ENCODE results near the gene ABCC11.

The ABCC11 gene

GRCh38 chr16:48279199-48279598 is 31.9 kb upstream of the ABCC11 start:
- Histone ChIP-seq H3K36me3 (ENCODE audit: low read depth) (peaks cover 67% of the 10 kb centered on the region), H3K27ac (ENCODE audit: poor library complexity, severe bottlenecking) (no peak overlapping the region), H3K4me1 (ENCODE audit: insufficient read depth, poor library complexity, severe bottlenecking) (peaks cover 5% of the 10 kb centered on the region), H3K4me3 (ENCODE audit: severe bottlenecking) (no peak overlapping the region), H3K27me3 (ENCODE audit: insufficient read depth, poor library complexity, severe bottlenecking) (no peaks in the 10 kb centered on the region), H3K9me3 (ENCODE audit: severe bottlenecking) (no peaks in the 10 kb centered on the region)
- ATAC-seq (ENCODE audit: low read depth): no peak
- DNase-seq (ENCODE audit: low spot score): no peak
- no peak for TF ChIP-seq CTCF (IDR thresholded peaks at IDR 0.05; ENCODE audit: poor library complexity, severe bottlenecking)

DNA sequence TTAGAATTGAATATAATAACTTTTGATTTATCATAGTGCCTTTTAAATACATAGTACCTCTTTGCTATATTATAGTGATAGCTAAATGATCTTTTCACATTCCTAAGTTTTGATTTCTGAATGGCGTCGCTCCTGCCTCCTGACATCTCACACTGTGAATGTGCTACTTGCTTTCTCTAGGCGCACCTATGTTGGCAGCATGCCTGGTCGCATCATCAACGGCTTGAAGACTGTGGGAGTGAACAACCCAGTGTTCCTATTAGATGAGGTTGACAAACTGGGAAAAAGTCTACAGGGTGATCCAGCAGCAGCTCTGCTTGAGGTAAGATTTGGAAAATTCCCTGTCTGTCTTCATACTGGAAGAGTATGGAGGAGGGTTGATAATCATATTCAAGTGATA is 29.8 kb upstream of the ABCC11 start:
- peaks cover 2% of the 10 kb centered on the region for H3K9me3 ChIP-seq (ENCODE audit: severe bottlenecking)
- H3K4me3 ChIP-seq (ENCODE audit: severe bottlenecking): no peak overlapping the region
- no peaks in the 10 kb centered on the region for H3K27me3 ChIP-seq (ENCODE audit: insufficient read depth, poor library complexity, severe bottlenecking)
- no peak for DNase-seq (ENCODE audit: low spot score)
- H3K4me1 ChIP-seq (ENCODE audit: insufficient read depth, poor library complexity, severe bottlenecking): peaks cover 5% of the 10 kb centered on the region
- no peak for ATAC-seq (ENCODE audit: low read depth)
- TF ChIP-seq CTCF (IDR thresholded peaks at IDR 0.05; ENCODE audit: poor library complexity, severe bottlenecking): no peak
- peaks cover 79% of the 10 kb centered on the region for H3K36me3 ChIP-seq (ENCODE audit: low read depth)
- no peak overlapping the region for H3K27ac ChIP-seq (ENCODE audit: poor library complexity, severe bottlenecking)

DNA sequence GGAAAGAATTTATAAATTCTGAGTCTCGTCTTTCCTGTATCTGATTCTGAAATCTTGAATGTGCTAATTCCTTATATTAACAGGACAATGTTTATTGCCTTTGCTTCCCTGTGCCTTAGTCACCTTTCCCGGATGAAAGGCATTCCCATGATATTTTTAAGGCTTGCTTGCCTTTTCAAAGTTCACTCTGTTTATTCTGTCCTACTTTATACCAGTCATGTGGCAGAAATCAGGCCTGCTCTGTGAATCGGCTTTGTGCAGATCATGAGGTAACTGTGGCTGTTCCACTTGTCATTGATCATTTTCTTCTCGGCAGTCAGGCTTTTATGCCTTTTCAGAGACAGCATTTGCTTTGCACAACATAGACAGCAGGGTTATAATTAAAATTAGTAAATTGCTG is 28.8 kb upstream of the ABCC11 start:
- ATAC-seq (ENCODE audit: low read depth) (peak; percentile 27; the same call in 1 of the 3 replicates), DNase-seq (ENCODE audit: low spot score) (no peak)
- Histone ChIP-seq H3K9me3 (ENCODE audit: severe bottlenecking) (peaks cover 2% of the 10 kb centered on the region), H3K4me3 (ENCODE audit: severe bottlenecking) (no peak overlapping the region), H3K4me1 (ENCODE audit: insufficient read depth, poor library complexity, severe bottlenecking) (peaks cover 5% of the 10 kb centered on the region), H3K27me3 (ENCODE audit: insufficient read depth, poor library complexity, severe bottlenecking) (no peaks in the 10 kb centered on the region), H3K27ac (ENCODE audit: poor library complexity, severe bottlenecking) (no peak overlapping the region), H3K36me3 (ENCODE audit: low read depth) (peaks cover 85% of the 10 kb centered on the region)
- no peak for TF ChIP-seq CTCF (IDR thresholded peaks at IDR 0.05; ENCODE audit: poor library complexity, severe bottlenecking)

DNA sequence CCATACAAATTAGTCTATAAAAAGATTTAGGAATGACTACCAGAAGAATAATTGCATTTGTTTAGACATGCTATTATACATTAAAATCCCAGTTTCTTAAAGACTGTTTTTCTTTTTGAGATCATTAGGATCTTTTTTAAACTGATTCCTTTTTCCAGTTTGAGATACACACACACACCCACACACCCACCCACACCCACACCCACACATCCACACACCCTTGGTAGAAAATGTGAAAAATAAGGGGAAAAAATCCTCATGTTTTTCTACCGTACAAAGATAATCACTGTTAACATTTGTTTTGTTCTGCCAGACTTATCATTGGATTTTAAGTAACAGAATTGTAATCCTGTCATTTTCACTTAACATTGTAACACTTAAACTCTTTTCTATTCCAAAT is 27.1 kb upstream of the ABCC11 start:
- no peak for TF ChIP-seq CTCF (IDR thresholded peaks at IDR 0.05; ENCODE audit: poor library complexity, severe bottlenecking)
- no peak overlapping the region for H3K4me3 ChIP-seq (ENCODE audit: severe bottlenecking)
- peaks cover 86% of the 10 kb centered on the region for H3K36me3 ChIP-seq (ENCODE audit: low read depth)
- peaks cover 5% of the 10 kb centered on the region for H3K4me1 ChIP-seq (ENCODE audit: insufficient read depth, poor library complexity, severe bottlenecking)
- no peaks in the 10 kb centered on the region for H3K27me3 ChIP-seq (ENCODE audit: insufficient read depth, poor library complexity, severe bottlenecking)
- ATAC-seq (ENCODE audit: low read depth) (no peak), DNase-seq (ENCODE audit: low spot score) (no peak)
- H3K27ac ChIP-seq (ENCODE audit: poor library complexity, severe bottlenecking): no peak overlapping the region
- peaks cover 2% of the 10 kb centered on the region for H3K9me3 ChIP-seq (ENCODE audit: severe bottlenecking)

GRCh38 chr16:48272837-48273421 is 25.6 kb upstream of the ABCC11 start:
- no peaks in the 10 kb centered on the region for H3K27me3 ChIP-seq (ENCODE audit: insufficient read depth, poor library complexity, severe bottlenecking)
- H3K4me3 ChIP-seq (ENCODE audit: severe bottlenecking): no peak overlapping the region
- H3K27ac ChIP-seq (ENCODE audit: poor library complexity, severe bottlenecking): no peak overlapping the region
- ATAC-seq (ENCODE audit: low read depth): no peak
- DNase-seq (ENCODE audit: low spot score): no peak
- peaks cover 5% of the 10 kb centered on the region for H3K4me1 ChIP-seq (ENCODE audit: insufficient read depth, poor library complexity, severe bottlenecking)
- TF ChIP-seq CTCF (IDR thresholded peaks at IDR 0.05; ENCODE audit: poor library complexity, severe bottlenecking): no peak
- peaks cover 85% of the 10 kb centered on the region for H3K36me3 ChIP-seq (ENCODE audit: low read depth)
- peaks cover 2% of the 10 kb centered on the region for H3K9me3 ChIP-seq (ENCODE audit: severe bottlenecking)
